ENCODE data around the gene ZNF485.
"Not testable (repeated sequence)": the region's sequence is repeated elsewhere in the genome, so short reads cannot be mapped to it uniquely, and the experiment has no call there.

The ZNF485 gene

GRCh38 chr10:43607199-43607573 is 948 bp downstream of the ZNF485 start:
- no peak for DNase-seq

- peak; percentile 69 for DNase-seq
These were observed 4.4 kb downstream of the ZNF485 start for GRCh38 chr10:43610636-43611035.

GRCh38 chr10:43616697-43617370 is 10.6 kb downstream of the ZNF485 start:
- DNase-seq, result no peak

GRCh38 chr10:43619368-43619767 is 13.1 kb downstream of the ZNF485 start:
- no peak for DNase-seq

- DNase-seq, result no peak
These were observed 15.8 kb downstream of the ZNF485 start for GRCh38 chr10:43622038-43622437.

- DNase-seq, result no peak
These were observed 17.1 kb downstream of the ZNF485 start for GRCh38 chr10:43623351-43623750.

- no peak for DNase-seq
These were observed 21.7 kb downstream of the ZNF485 start for GRCh38 chr10:43627942-43628341.

- DNase-seq, result no peak
These were observed 22.7 kb downstream of the ZNF485 start for GRCh38 chr10:43628956-43629355.

- not testable (repeated sequence) for DNase-seq
These were observed 29.6 kb downstream of the ZNF485 start for GRCh38 chr10:43635816-43636215.

GRCh38 chr10:43640603-43641002 is 34.4 kb downstream of the ZNF485 start:
- DNase-seq, result no peak

- no peak for DNase-seq
These were observed 38.0 kb downstream of the ZNF485 start for GRCh38 chr10:43644252-43644651.

- no peak for DNase-seq
These were observed 39.6 kb downstream of the ZNF485 start for GRCh38 chr10:43645866-43646265.

GRCh38 chr10:43647576-43647975 is 41.3 kb downstream of the ZNF485 start:
- no peak for DNase-seq

- peak; percentile 19 for DNase-seq
These were observed 41.8 kb downstream of the ZNF485 start for GRCh38 chr10:43648095-43648397.

- peak; percentile 85 for DNase-seq
These were observed 42.4 kb downstream of the ZNF485 start, which contains the start of gene ZNF32 for GRCh38 chr10:43648398-43649184. ZNF32 (minus strand) TSS chr10:43648881; CDS start chr10:43646133, 2,748 bp downstream.

GRCh38 chr10:43649185-43649523 is 42.9 kb downstream of the ZNF485 start:
- no peak for DNase-seq

- DNase-seq, result peak; percentile 60
These were observed 47.5 kb downstream of the ZNF485 start for GRCh38 chr10:43653746-43654145.

GRCh38 chr10:43655311-43655710 is 49.1 kb downstream of the ZNF485 start:
- no peak for DNase-seq

GRCh38 chr10:43658227-43658626 is 52.0 kb downstream of the ZNF485 start:
- DNase-seq, result no peak

GRCh38 chr10:43665054-43665453 is 58.8 kb downstream of the ZNF485 start:
- no peak for DNase-seq

GRCh38 chr10:43666552-43666951 is 60.3 kb downstream of the ZNF485 start:
- DNase-seq, result no peak

GRCh38 chr10:43667317-43667731 is 61.1 kb downstream of the ZNF485 start:
- DNase-seq, result peak; percentile 35

All from fibroblast of upper back skin (primary cell).